ENCODE results near the gene GBP4.

DNA sequence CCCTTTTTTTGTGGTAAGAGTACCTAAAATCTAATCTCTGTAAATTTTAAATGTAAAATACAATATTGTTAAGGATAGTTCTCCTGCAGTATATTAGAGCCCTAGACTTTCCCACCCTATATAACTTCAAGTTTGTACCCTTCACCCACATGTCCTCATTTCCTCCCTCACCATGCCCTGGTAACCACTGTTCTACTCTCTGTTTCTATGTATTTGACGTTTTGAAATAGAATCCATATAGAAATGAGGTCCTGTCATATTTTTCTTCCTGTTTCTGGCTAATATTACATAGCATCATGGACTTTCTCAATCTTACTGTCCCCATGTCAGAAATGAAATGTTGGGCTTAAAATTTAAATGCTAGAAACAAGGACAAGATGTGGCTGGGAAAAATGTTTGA is 47.7 kb downstream of the GBP4 start:
- TF ChIP-seq, protein P1, sequence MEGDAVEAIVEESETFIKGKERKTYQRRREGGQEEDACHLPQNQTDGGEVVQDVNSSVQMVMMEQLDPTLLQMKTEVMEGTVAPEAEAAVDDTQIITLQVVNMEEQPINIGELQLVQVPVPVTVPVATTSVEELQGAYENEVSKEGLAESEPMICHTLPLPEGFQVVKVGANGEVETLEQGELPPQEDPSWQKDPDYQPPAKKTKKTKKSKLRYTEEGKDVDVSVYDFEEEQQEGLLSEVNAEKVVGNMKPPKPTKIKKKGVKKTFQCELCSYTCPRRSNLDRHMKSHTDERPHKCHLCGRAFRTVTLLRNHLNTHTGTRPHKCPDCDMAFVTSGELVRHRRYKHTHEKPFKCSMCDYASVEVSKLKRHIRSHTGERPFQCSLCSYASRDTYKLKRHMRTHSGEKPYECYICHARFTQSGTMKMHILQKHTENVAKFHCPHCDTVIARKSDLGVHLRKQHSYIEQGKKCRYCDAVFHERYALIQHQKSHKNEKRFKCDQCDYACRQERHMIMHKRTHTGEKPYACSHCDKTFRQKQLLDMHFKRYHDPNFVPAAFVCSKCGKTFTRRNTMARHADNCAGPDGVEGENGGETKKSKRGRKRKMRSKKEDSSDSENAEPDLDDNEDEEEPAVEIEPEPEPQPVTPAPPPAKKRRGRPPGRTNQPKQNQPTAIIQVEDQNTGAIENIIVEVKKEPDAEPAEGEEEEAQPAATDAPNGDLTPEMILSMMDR (IDR thresholded peaks at IDR 0.05; ENCODE audit: low read depth, low read length, missing input control), result no peak
- no peak for TF ChIP-seq SP1 (IDR thresholded peaks at IDR 0.05)
- no peak for TF ChIP-seq YY1 (IDR thresholded peaks at IDR 0.05)
- TF ChIP-seq, protein P2, sequence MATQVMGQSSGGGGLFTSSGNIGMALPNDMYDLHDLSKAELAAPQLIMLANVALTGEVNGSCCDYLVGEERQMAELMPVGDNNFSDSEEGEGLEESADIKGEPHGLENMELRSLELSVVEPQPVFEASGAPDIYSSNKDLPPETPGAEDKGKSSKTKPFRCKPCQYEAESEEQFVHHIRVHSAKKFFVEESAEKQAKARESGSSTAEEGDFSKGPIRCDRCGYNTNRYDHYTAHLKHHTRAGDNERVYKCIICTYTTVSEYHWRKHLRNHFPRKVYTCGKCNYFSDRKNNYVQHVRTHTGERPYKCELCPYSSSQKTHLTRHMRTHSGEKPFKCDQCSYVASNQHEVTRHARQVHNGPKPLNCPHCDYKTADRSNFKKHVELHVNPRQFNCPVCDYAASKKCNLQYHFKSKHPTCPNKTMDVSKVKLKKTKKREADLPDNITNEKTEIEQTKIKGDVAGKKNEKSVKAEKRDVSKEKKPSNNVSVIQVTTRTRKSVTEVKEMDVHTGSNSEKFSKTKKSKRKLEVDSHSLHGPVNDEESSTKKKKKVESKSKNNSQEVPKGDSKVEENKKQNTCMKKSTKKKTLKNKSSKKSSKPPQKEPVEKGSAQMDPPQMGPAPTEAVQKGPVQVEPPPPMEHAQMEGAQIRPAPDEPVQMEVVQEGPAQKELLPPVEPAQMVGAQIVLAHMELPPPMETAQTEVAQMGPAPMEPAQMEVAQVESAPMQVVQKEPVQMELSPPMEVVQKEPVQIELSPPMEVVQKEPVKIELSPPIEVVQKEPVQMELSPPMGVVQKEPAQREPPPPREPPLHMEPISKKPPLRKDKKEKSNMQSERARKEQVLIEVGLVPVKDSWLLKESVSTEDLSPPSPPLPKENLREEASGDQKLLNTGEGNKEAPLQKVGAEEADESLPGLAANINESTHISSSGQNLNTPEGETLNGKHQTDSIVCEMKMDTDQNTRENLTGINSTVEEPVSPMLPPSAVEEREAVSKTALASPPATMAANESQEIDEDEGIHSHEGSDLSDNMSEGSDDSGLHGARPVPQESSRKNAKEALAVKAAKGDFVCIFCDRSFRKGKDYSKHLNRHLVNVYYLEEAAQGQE (IDR thresholded peaks at IDR 0.05), result no peak
- no peak for TF ChIP-seq FOXA1 (IDR thresholded peaks at IDR 0.05)
- TF ChIP-seq TAF1 (conservative IDR thresholded peaks at IDR 0.05), result no peak
- TF ChIP-seq GABPA (IDR thresholded peaks at IDR 0.05 in 1 of 2, conservative IDR thresholded peaks at IDR 0.05 in 1 of 2), result no peak
